Chondrocyte (in vitro differentiated cells): Measurements from ENCODE around the gene PNPLA8. TPM values are rescaled to one million over a fixed set of nuclear protein-coding genes. Genes with fewer than 3 reads are reported as not detected.
"Not testable (repeated sequence)": the region's sequence is repeated elsewhere in the genome, so short reads cannot be mapped to it uniquely, and the experiment has no call there.

ENCODE experiments used
- DNase-seq: peaks from one replicate; pipeline ENCODE4 v3.0.0; 2021; ENCODE audit warnings: mixed read lengths, low spot score
- H3K27ac Mint-ChIP-seq: one replicate; pipeline ENCODE4 v1.8.0; 2021; ENCODE audit warnings: mild to moderate bottlenecking, moderate library complexity, mixed read lengths; ENCODE audit not compliant: unreplicated experiment
- H3K27me3 Mint-ChIP-seq: 2 replicates; pipeline ENCODE4 v1.8.0; 2021; ENCODE audit warnings: low read depth, mixed read lengths
- H3K36me3 Mint-ChIP-seq: 2 replicates; pipeline ENCODE4 v1.8.0; 2021; ENCODE audit warnings: low read depth, mixed read lengths
- H3K4me1 Mint-ChIP-seq: 2 replicates; pipeline ENCODE4 v1.8.0; 2021; ENCODE audit warnings: low read depth, mild to moderate bottlenecking, mixed read lengths
- H3K4me3 Mint-ChIP-seq: one replicate; pipeline ENCODE4 v1.8.0; 2021; ENCODE audit warnings: mild to moderate bottlenecking, moderate library complexity, mixed read lengths; ENCODE audit not compliant: unreplicated experiment
- H3K9me3 Mint-ChIP-seq: 2 replicates; pipeline ENCODE4 v1.8.0; 2021; ENCODE audit warnings: low read depth, mixed read lengths
- total RNA-seq: library from RNA; stranded (reverse); gene quantifications from 3 replicates; pipeline ENCODE4 v1.2.1, GENCODE V29; 2021
- TF ChIP-seq, protein P1 (sequence below): fragments of 200-600 bp; sonication (generic); IDR thresholded peaks from 2 replicates; pipeline ENCODE4 v1.5.0; 2021; ENCODE audit warnings: antibody characterized with exemption, mild to moderate bottlenecking, moderate library complexity

The PNPLA8 gene
- total RNA-seq, 1 donor from 2014 or later, result 26.8 TPM

DNA sequence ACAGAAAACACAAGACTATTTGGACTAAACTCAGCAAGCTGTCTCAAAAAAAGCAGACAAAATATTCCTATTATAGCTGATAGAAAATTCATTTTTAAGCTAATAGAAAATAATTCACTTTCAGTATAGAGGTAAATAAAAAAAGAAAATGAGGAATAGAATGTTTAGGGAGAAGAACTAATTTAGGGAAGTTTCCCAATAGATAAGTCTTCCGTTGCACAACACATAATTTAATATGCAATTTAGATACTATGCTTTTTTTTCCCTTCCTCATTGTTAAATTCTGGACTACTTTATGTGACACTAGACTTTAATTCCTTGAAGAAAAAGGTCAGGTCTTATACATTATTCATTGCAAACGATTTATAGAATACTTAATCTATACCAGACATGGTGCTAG, 10.3 kb downstream of the PNPLA8 start:
- Mint-ChIP-seq H3K27ac (no peak overlapping the region), H3K36me3 (peaks cover 19% of the 10 kb centered on the region), H3K9me3 (no peaks in the 10 kb centered on the region), H3K27me3 (no peaks in the 10 kb centered on the region), H3K4me1 (peaks cover 15% of the 10 kb centered on the region), H3K4me3 (no peak overlapping the region)
- DNase-seq, result no peak
- TF ChIP-seq, protein P1, sequence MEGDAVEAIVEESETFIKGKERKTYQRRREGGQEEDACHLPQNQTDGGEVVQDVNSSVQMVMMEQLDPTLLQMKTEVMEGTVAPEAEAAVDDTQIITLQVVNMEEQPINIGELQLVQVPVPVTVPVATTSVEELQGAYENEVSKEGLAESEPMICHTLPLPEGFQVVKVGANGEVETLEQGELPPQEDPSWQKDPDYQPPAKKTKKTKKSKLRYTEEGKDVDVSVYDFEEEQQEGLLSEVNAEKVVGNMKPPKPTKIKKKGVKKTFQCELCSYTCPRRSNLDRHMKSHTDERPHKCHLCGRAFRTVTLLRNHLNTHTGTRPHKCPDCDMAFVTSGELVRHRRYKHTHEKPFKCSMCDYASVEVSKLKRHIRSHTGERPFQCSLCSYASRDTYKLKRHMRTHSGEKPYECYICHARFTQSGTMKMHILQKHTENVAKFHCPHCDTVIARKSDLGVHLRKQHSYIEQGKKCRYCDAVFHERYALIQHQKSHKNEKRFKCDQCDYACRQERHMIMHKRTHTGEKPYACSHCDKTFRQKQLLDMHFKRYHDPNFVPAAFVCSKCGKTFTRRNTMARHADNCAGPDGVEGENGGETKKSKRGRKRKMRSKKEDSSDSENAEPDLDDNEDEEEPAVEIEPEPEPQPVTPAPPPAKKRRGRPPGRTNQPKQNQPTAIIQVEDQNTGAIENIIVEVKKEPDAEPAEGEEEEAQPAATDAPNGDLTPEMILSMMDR, result no peak

DNA sequence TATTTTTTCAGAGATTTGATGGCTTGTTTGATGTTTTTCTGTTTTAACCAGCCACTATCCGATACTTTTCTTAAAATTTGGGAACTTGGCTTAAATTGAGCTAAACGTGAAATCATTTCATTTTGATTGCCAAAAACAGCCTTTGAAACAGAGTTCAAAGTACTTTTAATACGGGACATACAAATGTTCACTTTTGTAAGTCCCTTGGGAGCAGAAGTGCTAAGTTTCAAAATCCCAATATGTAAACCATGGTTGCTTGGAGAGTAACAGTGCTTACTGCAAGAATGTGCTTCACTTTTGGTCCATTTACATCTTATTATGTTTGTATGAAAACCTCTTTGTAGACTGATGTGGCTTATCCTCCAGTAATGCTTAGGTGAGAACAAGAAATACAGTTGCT, 10.9 kb downstream of the PNPLA8 start:
- Mint-ChIP-seq H3K27me3 (no peaks in the 10 kb centered on the region), H3K4me1 (peaks cover 12% of the 10 kb centered on the region), H3K4me3 (no peak overlapping the region), H3K36me3 (peaks cover 18% of the 10 kb centered on the region), H3K27ac (no peak overlapping the region), H3K9me3 (no peaks in the 10 kb centered on the region)
- DNase-seq, result no peak
- TF ChIP-seq, protein P1, result no peak

DNA sequence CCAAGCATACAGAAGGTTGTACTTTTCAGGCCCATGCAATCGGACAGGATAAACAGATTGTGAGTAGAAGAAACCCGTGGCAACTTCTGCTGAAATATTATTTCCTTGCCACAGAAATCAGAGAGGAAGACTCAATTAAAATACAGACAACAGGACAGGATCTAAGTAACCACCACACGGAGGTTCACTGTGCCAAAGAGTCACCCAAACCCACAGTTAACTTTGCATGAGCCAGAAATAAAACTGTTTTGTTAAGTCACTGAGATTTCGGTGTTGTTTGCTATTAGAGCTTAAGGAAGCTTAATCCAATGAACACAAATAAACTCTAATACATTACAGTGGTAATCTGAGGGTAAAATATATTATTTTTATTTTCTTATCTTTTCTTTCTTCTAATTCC, 14.0 kb downstream of the PNPLA8 start:
- Mint-ChIP-seq H3K36me3 (peaks cover 14% of the 10 kb centered on the region), H3K4me1 (no peaks in the 10 kb centered on the region), H3K27ac (no peak overlapping the region), H3K4me3 (no peak overlapping the region), H3K9me3 (no peaks in the 10 kb centered on the region), H3K27me3 (no peaks in the 10 kb centered on the region)
- TF ChIP-seq, protein P1, result no peak
- DNase-seq, result no peak

DNA sequence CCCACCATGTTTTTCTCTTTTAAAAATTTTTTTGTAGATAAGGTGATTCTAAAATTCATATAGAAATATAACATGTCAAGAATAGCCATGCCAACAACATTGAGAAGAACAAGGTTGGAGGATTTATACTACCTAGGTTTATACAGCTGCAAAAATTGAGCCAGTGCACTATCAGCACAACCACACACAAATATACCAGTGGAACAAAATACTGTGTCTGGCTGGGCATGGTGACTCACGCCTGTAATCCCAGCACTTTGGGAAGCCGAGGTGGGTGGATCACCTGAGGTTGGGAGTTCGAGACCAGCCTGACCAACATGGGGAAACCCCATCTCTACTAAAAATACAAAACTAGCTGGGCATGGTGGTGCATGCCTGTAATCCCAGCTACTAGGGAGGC, 21.4 kb downstream of the PNPLA8 start:
- H3K36me3 Mint-ChIP-seq, H3K9me3 Mint-ChIP-seq, H3K4me1 Mint-ChIP-seq, H3K27ac Mint-ChIP-seq, H3K27me3 Mint-ChIP-seq, H3K4me3 Mint-ChIP-seq, DNase-seq: not testable (repeated sequence)

DNA sequence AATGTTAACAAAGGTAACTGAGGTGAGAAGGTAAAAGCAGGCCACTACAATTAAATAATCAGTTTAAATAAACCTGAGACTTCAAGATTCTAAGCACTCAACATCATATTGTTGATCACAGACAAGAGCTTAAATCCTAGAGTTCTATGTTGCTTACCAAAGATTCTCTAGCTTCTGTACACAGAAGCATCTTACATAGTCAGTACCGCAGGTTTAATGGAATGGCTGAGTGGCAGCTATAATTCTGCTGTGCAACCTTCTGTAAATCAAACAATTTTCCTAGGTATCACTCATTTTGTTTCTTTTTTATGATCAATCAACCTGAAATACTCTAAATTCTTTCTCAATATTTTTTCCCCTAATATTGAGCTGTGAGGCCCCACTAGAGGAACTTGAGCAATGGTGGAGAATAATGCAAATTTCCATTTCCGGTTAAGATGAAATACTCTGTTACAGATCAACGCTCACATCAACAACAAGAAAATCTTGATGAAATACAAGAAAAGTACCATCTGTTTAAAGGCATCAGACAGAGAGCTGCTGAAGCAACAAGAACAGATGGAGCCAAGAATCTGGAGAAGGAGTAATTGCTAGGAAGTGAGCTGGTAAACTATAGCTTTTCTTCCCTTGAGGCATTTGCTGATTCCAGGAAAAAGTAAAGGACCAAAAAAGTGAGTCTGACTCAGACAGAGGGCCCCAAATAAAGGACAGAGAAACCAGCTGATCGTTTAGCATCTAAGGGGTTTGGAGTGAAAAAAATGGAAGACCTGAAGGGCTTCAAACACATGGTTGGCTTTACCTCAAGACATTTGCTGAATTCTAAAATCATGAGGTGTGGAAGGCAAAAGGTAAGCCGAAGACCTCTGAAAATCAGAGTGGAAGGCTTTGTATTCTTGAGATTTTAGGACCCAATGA, 22.6 kb downstream of the PNPLA8 start:
- Mint-ChIP-seq H3K9me3 (no peaks in the 10 kb centered on the region), H3K27ac (no peak overlapping the region), H3K27me3 (no peaks in the 10 kb centered on the region), H3K36me3 (peaks cover 8% of the 10 kb centered on the region), H3K4me3 (no peak overlapping the region), H3K4me1 (peaks cover 10% of the 10 kb centered on the region)
- DNase-seq, result no peak
- TF ChIP-seq, protein P1, result no peak

DNA sequence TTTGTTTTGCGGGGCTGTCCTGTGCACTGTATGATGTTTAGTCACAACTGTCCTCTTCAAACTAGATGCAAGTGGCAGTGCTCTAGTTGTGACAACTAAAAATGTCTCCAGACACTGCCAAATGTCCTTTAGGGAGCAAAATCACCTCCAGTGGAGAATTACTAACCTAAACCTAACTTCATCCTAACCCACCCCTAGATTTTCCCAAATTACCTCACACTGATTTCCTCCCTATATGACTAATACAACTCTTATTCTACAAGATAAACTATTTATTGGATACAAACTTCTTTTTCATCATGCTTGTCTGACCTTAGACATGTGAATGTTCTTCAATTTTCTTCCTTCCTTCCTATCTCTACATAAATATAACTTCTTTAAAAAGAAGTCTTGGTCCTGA, 26.4 kb downstream of the PNPLA8 start:
- H3K27ac Mint-ChIP-seq, result no peak overlapping the region
- H3K9me3 Mint-ChIP-seq, result no peaks in the 10 kb centered on the region
- TF ChIP-seq, protein P1, result no peak
- H3K4me3 Mint-ChIP-seq, result no peak overlapping the region
- DNase-seq, result no peak
- H3K36me3 Mint-ChIP-seq, result peaks cover 10% of the 10 kb centered on the region
- no peaks in the 10 kb centered on the region for H3K27me3 Mint-ChIP-seq
- H3K4me1 Mint-ChIP-seq, result peaks cover 10% of the 10 kb centered on the region
